ENCODE results near the gene DNAJB6. TPM values are rescaled to one million over a fixed set of nuclear protein-coding genes. Genes with fewer than 3 reads are reported as not detected.
"Not testable (repeated sequence)": the region's sequence is repeated elsewhere in the genome, so short reads cannot be mapped to it uniquely, and the experiment has no call there.

The DNAJB6 gene
- total RNA-seq, 4 donors from 2014 or later, result 179 to 254 (median 212) TPM

DNA sequence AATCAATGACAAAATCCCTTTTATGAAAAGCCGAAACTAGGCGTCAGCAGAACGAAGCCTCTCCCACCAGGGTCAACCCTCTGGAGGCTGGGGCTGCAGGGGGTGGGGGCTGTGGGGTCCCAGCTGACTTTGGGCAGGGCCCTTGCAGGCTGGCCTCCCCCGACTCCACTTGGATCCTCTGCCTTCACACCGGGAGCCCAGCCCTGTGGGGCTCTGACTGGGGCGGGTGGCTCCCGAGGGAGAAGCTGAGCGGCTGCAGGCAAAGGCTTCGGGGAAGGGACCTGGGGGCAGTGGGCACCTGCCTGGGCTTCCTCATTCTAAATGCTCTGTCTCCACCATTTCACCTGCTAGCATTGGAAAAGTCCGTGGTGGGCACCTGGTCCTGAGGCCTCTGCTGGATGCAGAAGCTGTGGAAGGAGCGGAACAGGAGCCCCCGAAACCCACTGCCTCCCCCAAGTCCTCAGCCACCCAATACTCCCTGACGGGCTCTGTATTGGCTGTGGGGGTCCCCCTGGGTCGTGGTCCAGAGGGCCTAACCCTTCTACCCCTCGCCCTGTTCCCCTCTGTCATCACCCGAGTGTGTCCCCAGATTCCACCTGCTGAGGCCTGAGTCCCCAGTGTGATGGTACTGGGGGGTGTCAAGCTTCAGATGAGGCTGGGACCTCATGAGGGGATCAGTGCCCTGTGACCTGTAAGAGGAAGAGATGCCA, 108.6 kb downstream of the DNAJB6 start:
- intact Hi-C loops (cut with DNase I; ENCODE audit: low total_unique reads), result no loop called here
- TF ChIP-seq POLR2A (IDR thresholded peaks at IDR 0.05) (no peak), CTCF (IDR thresholded peaks at IDR 0.05) (no peak)
- DNase-seq (ENCODE audit: low spot score in 2 of 2), result peak in 1 of 2 donors; percentile 75
- no peak overlapping the region for H3K4me3 ChIP-seq (ENCODE audit: low read depth, poor library complexity, severe bottlenecking)
- WGBS, 2 donors, result 75 to 77% methylated on average over 15 to 16 of the region's 16 CpGs

DNA sequence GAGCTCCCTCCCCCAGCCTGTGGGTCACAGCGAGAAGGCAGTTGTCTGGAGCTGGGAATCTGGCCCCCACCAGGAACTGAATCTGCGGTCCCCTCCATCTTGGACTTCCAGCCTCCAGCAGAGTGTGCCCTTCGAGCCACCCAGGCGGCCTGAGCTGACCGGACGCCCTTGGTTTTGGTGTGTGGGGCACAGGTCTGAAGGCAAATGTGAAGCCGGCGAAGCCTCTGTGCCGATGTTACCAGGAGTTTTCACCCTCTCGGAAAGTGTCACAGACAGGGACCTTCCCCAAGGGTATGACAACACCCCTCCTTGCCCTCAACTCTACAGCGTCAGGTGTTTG, 109.1 kb downstream of the DNAJB6 start:
- peak in 1 of 2 donors; percentile 69 for DNase-seq (ENCODE audit: low spot score in 2 of 2)
- 93 to 94% methylated on average over 8 to 11 of the region's 11 CpGs for WGBS, 2 donors
- intact Hi-C loops (cut with DNase I; ENCODE audit: low total_unique reads), result no loop called here
- TF ChIP-seq CTCF (IDR thresholded peaks at IDR 0.05), result no peak
- no peak overlapping the region for H3K4me3 ChIP-seq (ENCODE audit: low read depth, poor library complexity, severe bottlenecking)

GRCh38 chr7:157446322-157446721, 109.5 kb downstream of the DNAJB6 start:
- H3K4me3 ChIP-seq (ENCODE audit: low read depth, poor library complexity, severe bottlenecking), result no peak overlapping the region
- peak in 1 of 2 donors; percentile 62 for DNase-seq (ENCODE audit: low spot score in 2 of 2)
- WGBS, 2 donors, result 66% methylated on average over 6 of the region's 6 CpGs
- intact Hi-C loops (cut with DNase I; ENCODE audit: low total_unique reads), result no loop called here
- TF ChIP-seq CTCF (IDR thresholded peaks at IDR 0.05), result no peak
- TF ChIP-seq POLR2A (IDR thresholded peaks at IDR 0.05), result no peak

- intact Hi-C loops (cut with DNase I; ENCODE audit: low total_unique reads); H3K4me3 ChIP-seq (ENCODE audit: low read depth, poor library complexity, severe bottlenecking): not testable (repeated sequence)
- peak in 1 of 2 donors; percentile 56 for DNase-seq (ENCODE audit: low spot score in 2 of 2)
- WGBS, 2 donors, result 91 to 92% methylated on average over 11 to 12 of the region's 12 CpGs
These were observed 117.2 kb downstream of the DNAJB6 start for GRCh38 chr7:157454003-157454402.

DNA sequence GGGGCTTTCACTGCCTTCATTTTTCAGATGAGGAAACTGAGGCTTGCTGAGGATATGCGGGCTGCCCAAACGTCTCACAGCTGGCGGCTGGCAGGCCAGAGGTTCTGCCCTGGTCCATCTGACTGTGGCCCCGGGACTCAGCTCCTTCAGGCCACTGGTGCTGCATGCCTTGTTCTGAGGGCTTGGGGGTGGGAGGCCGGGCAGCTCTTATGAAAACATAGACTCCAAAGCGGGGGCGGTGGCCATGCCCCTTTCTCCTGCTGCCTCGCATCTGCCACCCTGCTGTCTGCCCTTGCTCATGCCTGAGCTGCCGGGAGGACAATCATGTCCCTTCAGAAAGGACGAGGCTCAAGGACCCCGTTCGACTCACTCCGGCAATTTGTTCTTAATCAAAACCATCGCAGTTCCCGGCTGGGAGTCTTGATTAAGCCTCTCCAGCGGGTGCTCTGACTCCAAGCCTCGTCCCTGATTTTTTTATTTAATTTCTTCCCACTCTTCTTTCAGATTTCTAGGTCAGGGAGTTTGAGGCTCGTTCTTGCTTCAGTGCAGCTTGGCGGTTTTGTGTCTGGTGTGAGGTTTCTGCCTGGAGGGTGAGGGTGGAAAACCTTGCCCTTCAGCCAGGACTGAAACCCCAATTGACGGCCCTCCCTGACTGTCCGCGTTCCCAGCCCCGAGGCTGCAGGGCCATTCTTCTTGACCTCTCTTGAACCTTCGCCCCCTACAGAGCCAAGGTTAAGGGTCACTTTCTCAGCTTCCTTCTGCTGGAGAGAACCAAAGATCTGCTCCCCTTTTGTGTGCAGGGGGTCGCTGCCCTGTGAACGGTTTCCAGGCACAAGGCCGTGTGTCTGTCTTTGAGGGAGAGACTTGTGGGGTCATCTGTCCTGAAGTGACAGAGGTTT, 120.8 kb downstream of the DNAJB6 start:
- no peak for TF ChIP-seq POLR2A (IDR thresholded peaks at IDR 0.05)
- TF ChIP-seq CTCF (IDR thresholded peaks at IDR 0.05), result no peak
- 51 to 57% methylated on average over 26 to 27 of the region's 27 CpGs for WGBS, 2 donors
- intact Hi-C loops (cut with DNase I; ENCODE audit: low total_unique reads), result no loop called here
- peak in 1 of 2 donors; percentile 59 for DNase-seq (ENCODE audit: low spot score in 2 of 2)
- H3K4me3 ChIP-seq (ENCODE audit: low read depth, poor library complexity, severe bottlenecking), result no peak overlapping the region

- TF ChIP-seq POLR2A (IDR thresholded peaks at IDR 0.05), result no peak
- no peak for TF ChIP-seq CTCF (IDR thresholded peaks at IDR 0.05)
- 83 to 92% methylated on average over 9 of the region's 9 CpGs for WGBS, 2 donors
- no peak overlapping the region for H3K4me3 ChIP-seq (ENCODE audit: low read depth, poor library complexity, severe bottlenecking)
- peak in 1 of 2 donors; percentile 56 for DNase-seq (ENCODE audit: low spot score in 2 of 2)
- intact Hi-C loops (cut with DNase I; ENCODE audit: low total_unique reads), result no loop called here
These were observed 121.4 kb downstream of the DNAJB6 start for GRCh38 chr7:157458254-157458633.

All from lower leg skin (tissue), 4 donors.